Measurements from ENCODE around the gene ADISSP. TPM values are rescaled to one million over a fixed set of nuclear protein-coding genes. Genes with fewer than 3 reads are reported as not detected.

Gene ADISSP
- total and polyA plus RNA-seq, 2 of the 8 experiments (the other 6 are each of a cell fraction or from before 2014, with no cell fraction given), result 111 to 141 TPM

GRCh38 chr20:3798908-3799248, 31.3 kb upstream of the ADISSP start:
- H2BK15ac ChIP-seq (ENCODE audit: low read length), result peak overlapping the region; percentile 97; the same call in 1 of the 2 replicates
- peaks cover 5 to 35% (median 28%) of the 10 kb centered on the region in 4 experiments for H3K4me1 ChIP-seq (replicated peaks in 1 of 4; ENCODE audit: control insufficient read depth in 3 of 4, insufficient read depth in 4 of 4, low read length in 3 of 4)
- CTCF ChIA-PET (ENCODE audit: partially characterized antibody), result interaction anchor here (1.8 to 3.7 kb wide), 2 partner anchors 12 to 102 kb away, joined by 4 to 29 read pairs; partner anchors contain the start of gene CENPB
- H3K27me3 ChIP-seq (replicated peaks in 1 of 4; ENCODE audit: control insufficient read depth in 3 of 4, extremely low read depth in 1 of 4, insufficient read depth in 3 of 4, low read length in 3 of 4), result peaks cover 0 to 3% (median 0%) of the 10 kb centered on the region in 4 experiments; a peak in 1 of 7 replicates
- no peak overlapping the region for H2AFZ ChIP-seq (ENCODE audit: low read length)
- peak overlapping the region; percentile 81; the same call in 1 of the 2 replicates for H3K18ac ChIP-seq (ENCODE audit: extremely low read depth, low read length)
- peak overlapping the region; percentile 55 for H3K56ac ChIP-seq (replicated peaks; ENCODE audit: insufficient read length, low read depth, low read length)
- no peaks in the 10 kb centered on the region; a peak in 1 of 4 replicates for H3K79me2 ChIP-seq (ENCODE audit: control insufficient read depth in 1 of 2, insufficient read depth in 2 of 2, low read length in 2 of 2)
- peak overlapping the region; percentile 60 for H2BK120ac ChIP-seq (replicated peaks; ENCODE audit: low read depth, low read length)
- no peak overlapping the region for H4K5ac ChIP-seq (ENCODE audit: insufficient read length, low read depth, low read length)
- peak overlapping the region; percentile 57 for H3K4ac ChIP-seq (replicated peaks; ENCODE audit: insufficient read length, low read depth, low read length)
- H3K4me3 ChIP-seq (ENCODE audit: extremely low read depth in 1 of 4, insufficient read depth in 2 of 4, low read depth in 3 of 4, low read length in 4 of 4), result peak overlapping the region in 1 of 4 experiments; percentile 42; a peak in 1 of 8 replicates
- H3K9ac ChIP-seq (replicated peaks in 1 of 4; ENCODE audit: extremely low read depth in 1 of 4, low read depth in 3 of 4, low read length in 3 of 4), result no peak overlapping the region
- H2AK5ac ChIP-seq (ENCODE audit: low read depth, low read length), result peak overlapping the region; percentile 91; the same call in 1 of the 2 replicates
- no peak for DNase-seq (ENCODE audit: low read depth in 1 of 2, low spot score in 2 of 2)
- H4K8ac ChIP-seq (ENCODE audit: extremely low read depth, insufficient read depth, low read length), result no peak overlapping the region
- peak overlapping the region; percentile 80 for H2BK12ac ChIP-seq (ENCODE audit: low read depth, low read length)
- H3K9me3 ChIP-seq (ENCODE audit: insufficient read depth in 2 of 2, low read depth in 1 of 2, low read length in 1 of 2), result no peaks in the 10 kb centered on the region
- peak overlapping the region; percentile 52 to 82; a peak in 2 of 4 replicates for H3K4me2 ChIP-seq (ENCODE audit: insufficient read depth in 1 of 2, low read depth in 2 of 2, low read length in 2 of 2)
- H3K14ac ChIP-seq (ENCODE audit: insufficient read length), result no peak overlapping the region
- peak overlapping the region; percentile 95 for H4K91ac ChIP-seq (replicated peaks; ENCODE audit: insufficient read length, low read length)
- WGBS, 2 experiments (ENCODE audit: extremely low coverage in 1 of 2, insufficient coverage in 1 of 2, insufficient read length in 1 of 2, insufficient replicate concordance in 2 of 2, low coverage in 1 of 2, low lambda C conversion rate in 2 of 2, missing lambda C conversion rate in 1 of 2), result 87% methylated on average over 3 of the region's 3 CpGs; no CpG with 5 or more reads in 1 of the 2 experiments
- no peak for TF ChIP-seq NRF1 (IDR thresholded peaks at IDR 0.05; ENCODE audit: low read depth, low read length)
- no peak for TF ChIP-seq CBX8 (IDR thresholded peaks at IDR 0.05; ENCODE audit: borderline replicate concordance, low read depth, low read length)
- peak overlapping the region; percentile 55; the same call in 1 of the 2 replicates for H2BK20ac ChIP-seq (ENCODE audit: low read length)
- peak overlapping the region; percentile 83; the same call in 1 of the 2 replicates for H2BK5ac ChIP-seq (ENCODE audit: low read depth, low read length)
- H4K20me1 ChIP-seq (replicated peaks in 1 of 2; ENCODE audit: control insufficient read depth in 1 of 2, insufficient read depth in 2 of 2, low read length in 2 of 2), result peaks cover 3% of the 10 kb centered on the region in 2 experiments
- peaks cover 9% of the 10 kb centered on the region; the same call in 1 of the 2 replicates for H3K23me2 ChIP-seq (ENCODE audit: low read depth, low read length)
- FAIRE-seq, result no peak
- POLR2A ChIA-PET (ENCODE audit: partially characterized antibody), result interaction anchor here (1.1 to 2.9 kb wide), 11 partner anchors 9 to 124 kb away, joined by 3 to 29 read pairs (median 9); partner anchors contain the start of genes AP5S1, CENPB, PANK2 and SPEF1
- peak overlapping the region; percentile 16; the same call in 1 of the 2 replicates for H3K27ac ChIP-seq (ENCODE audit: low read depth, low read length)
- H3K23ac ChIP-seq (ENCODE audit: insufficient read length), result no peak overlapping the region
- no peaks in the 10 kb centered on the region; the same call in 1 of the 2 replicates for H3K79me1 ChIP-seq (ENCODE audit: low read depth, low read length)
- H3K36me3 ChIP-seq (ENCODE audit: control insufficient read depth in 2 of 4, insufficient read depth in 4 of 4, low read length in 3 of 4), result peaks cover 4 to 27% (median 24%) of the 10 kb centered on the region in 4 experiments
